Upper lobe of left lung (tissue), 6 donors: ENCODE results near the gene NR2F1-AS1. TPM values are rescaled to one million over a fixed set of nuclear protein-coding genes. Genes with fewer than 3 reads are reported as not detected.
"Not testable (repeated sequence)": the region's sequence is repeated elsewhere in the genome, so short reads cannot be mapped to it uniquely, and the experiment has no call there.

Experiments
- ATAC-seq, 2 donors: fragments of 200-7000 bp; cut with Tn5 transposase; one replicate each; pipeline ENCODE4 v1.9.1; 2022; ENCODE audit warnings: mild to moderate bottlenecking in 2 of 2, moderate library complexity in 2 of 2; ENCODE audit not compliant: low FRiP score in 2 of 2
- DNase-seq, 2 donors: peaks; one replicate each; pipeline ENCODE4 v3.0.0-alpha.2; 2019 to 2020
- H3K27ac ChIP-seq, 4 donors: fragments of 200-600 bp; sonication (generic); one replicate each; pipeline ENCODE4 v1.5.1; 2016 to 2019
- H3K27me3 ChIP-seq, 4 donors: fragments of 200-600 bp; sonication (generic); one replicate each; pipeline ENCODE4 v1.5.1; 2017 to 2019
- H3K36me3 ChIP-seq, 4 donors: fragments of 200-600 bp; sonication (generic); one replicate each; pipeline ENCODE4 v1.5.1; 2016 to 2019
- H3K4me1 ChIP-seq, 4 donors: fragments of 200-600 bp; sonication (generic); one replicate each; pipeline ENCODE4 v1.5.1; 2018 to 2019
- H3K4me3 ChIP-seq, 4 donors: fragments of 200-600 bp; sonication (generic); one replicate each; pipeline ENCODE4 v1.5.1; 2017 to 2019; ENCODE audit warnings: mild to moderate bottlenecking in 2 of 4, moderate library complexity in 1 of 4
- H3K9me3 ChIP-seq, 4 donors: fragments of 200-600 bp; sonication (generic); one replicate each; pipeline ENCODE4 v1.5.1; 2018 to 2019
- CTCF ChIP-seq, 6 experiments: fragments of 450-650 bp in 4 of 6; fragments of 200-600 bp in 2 of 6; sonication (generic) in 2 of 6; IDR thresholded peaks; one replicate each; pipeline ENCODE4 v1.5.1; 2016 to 2019; ENCODE audit warnings: antibody characterized with exemption in 6 of 6
- EP300 ChIP-seq, 4 donors: sonication (generic); formaldehyde crosslinking; IDR thresholded peaks; one replicate each; pipeline ENCODE4 v1.5.1; 2017; ENCODE audit warnings: antibody characterized with exemption in 4 of 4, control low read depth in 2 of 4
- POLR2A ChIP-seq, 4 donors: fragments of 450-650 bp; IDR thresholded peaks; one replicate each; pipeline ENCODE4 v1.5.1; 2016 to 2017; ENCODE audit warnings: antibody characterized with exemption in 4 of 4, mild to moderate bottlenecking in 2 of 4
- POLR2AphosphoS5 ChIP-seq, 2 donors: sonication (generic); formaldehyde crosslinking; IDR thresholded peaks; one replicate each; pipeline ENCODE4 v1.5.1; 2017; ENCODE audit warnings: antibody characterized with exemption in 2 of 2
- WGBS, 2 donors: methylation state at CpG; one replicate each; pipeline ENCODE4 v1.1.5; 2017 to 2018; 5-methylcytosine and 5-hydroxymethylcytosine counted together
- total RNA-seq, 6 donors: library from RNA; depleted of rRNA in 4 of 6; stranded (reverse); fragments of >200 nt in 4 of 6; gene quantifications; one replicate each; pipeline versions ENCODE4 v1.1.0 to v1.2.1, GENCODE V29; 2016 to 2021
- donor health status: DM: no; HTN: no; CAD: no; lungs with moderate emphysema.
- donor health status: DM: no; HTN: yes; CAD: no; lungs with severe emphysema.

NR2F1-AS1 gene
- total RNA-seq, 6 donors from 2014 or later = 4.4 to 19.9 (median 11.4) TPM

- H3K9me3 ChIP-seq = peaks cover 0 to 6% (median 4%) of the 10 kb centered on the region in 4 donors
- no peak for DNase-seq
- TF ChIP-seq CTCF (IDR thresholded peaks at IDR 0.05) (no peak), POLR2AphosphoS5 (IDR thresholded peaks at IDR 0.05) (no peak), EP300 (IDR thresholded peaks at IDR 0.05) (no peak), POLR2A (IDR thresholded peaks at IDR 0.05) (no peak)
- H3K36me3 ChIP-seq = no peaks in the 10 kb centered on the region
- no peak overlapping the region for H3K27ac ChIP-seq
- H3K4me1 ChIP-seq = no peaks in the 10 kb centered on the region
- no peak for ATAC-seq
- no peaks in the 10 kb centered on the region for H3K27me3 ChIP-seq
- no peak overlapping the region for H3K4me3 ChIP-seq
These were observed 63.2 kb downstream of the NR2F1-AS1 start for GRCh38 chr5:93517828-93518227.

GRCh38 chr5:93513298-93513697 lies 67.7 kb downstream of the NR2F1-AS1 start:
- Histone ChIP-seq H3K27ac (no peak overlapping the region), H3K4me1 (no peaks in the 10 kb centered on the region), H3K36me3 (no peaks in the 10 kb centered on the region), H3K27me3 (no peaks in the 10 kb centered on the region), H3K9me3 (no peaks in the 10 kb centered on the region), H3K4me3 (no peak overlapping the region)
- DNase-seq (no peak), ATAC-seq (no peak)
- no peak for TF ChIP-seq CTCF (IDR thresholded peaks at IDR 0.05)
- TF ChIP-seq EP300 (IDR thresholded peaks at IDR 0.05) = no peak
- TF ChIP-seq POLR2AphosphoS5 (IDR thresholded peaks at IDR 0.05) = no peak
- WGBS, 2 donors = 94 to 100% methylated on average over 1 of the region's 1 CpG

GRCh38 chr5:93512799-93513198 lies 68.2 kb downstream of the NR2F1-AS1 start:
- DNase-seq = no peak
- Histone ChIP-seq H3K27me3 (no peaks in the 10 kb centered on the region), H3K9me3 (no peaks in the 10 kb centered on the region), H3K36me3 (no peaks in the 10 kb centered on the region), H3K4me3 (no peak overlapping the region), H3K27ac (no peak overlapping the region), H3K4me1 (no peaks in the 10 kb centered on the region)
- ATAC-seq = no peak
- WGBS, 2 donors = 65 to 75% methylated on average over 3 of the region's 3 CpGs
- no peak for TF ChIP-seq POLR2A (IDR thresholded peaks at IDR 0.05)
- no peak for TF ChIP-seq EP300 (IDR thresholded peaks at IDR 0.05)
- no peak for TF ChIP-seq CTCF (IDR thresholded peaks at IDR 0.05)

- WGBS, 2 donors = 91 to 94% methylated on average over 2 of the region's 2 CpGs
- H3K36me3 ChIP-seq = no peaks in the 10 kb centered on the region
- TF ChIP-seq EP300 (IDR thresholded peaks at IDR 0.05) (no peak), POLR2AphosphoS5 (IDR thresholded peaks at IDR 0.05) (no peak), CTCF (IDR thresholded peaks at IDR 0.05) (no peak), POLR2A (IDR thresholded peaks at IDR 0.05) (no peak)
- H3K4me1 ChIP-seq = no peaks in the 10 kb centered on the region
- no peak overlapping the region for H3K27ac ChIP-seq
- H3K9me3 ChIP-seq = no peaks in the 10 kb centered on the region
- H3K27me3 ChIP-seq = no peaks in the 10 kb centered on the region
- ATAC-seq (no peak), DNase-seq (no peak)
- H3K4me3 ChIP-seq = no peak overlapping the region
These were observed 69.6 kb downstream of the NR2F1-AS1 start for GRCh38 chr5:93511445-93511844.

- Histone ChIP-seq H3K9me3 (no peaks in the 10 kb centered on the region), H3K27ac (no peak overlapping the region), H3K36me3 (no peaks in the 10 kb centered on the region), H3K27me3 (no peaks in the 10 kb centered on the region), H3K4me3 (no peak overlapping the region), H3K4me1 (no peaks in the 10 kb centered on the region)
- ATAC-seq (no peak), DNase-seq (no peak)
- TF ChIP-seq POLR2A (IDR thresholded peaks at IDR 0.05) = no peak
- no peak for TF ChIP-seq EP300 (IDR thresholded peaks at IDR 0.05)
- TF ChIP-seq POLR2AphosphoS5 (IDR thresholded peaks at IDR 0.05) = no peak
- TF ChIP-seq CTCF (IDR thresholded peaks at IDR 0.05) = no peak
- WGBS, 2 donors = 53 to 68% methylated on average over 2 of the region's 2 CpGs
These were observed 70.2 kb downstream of the NR2F1-AS1 start for GRCh38 chr5:93510626-93511380.

- H3K4me3 ChIP-seq = not testable (repeated sequence)
These were observed 75.5 kb downstream of the NR2F1-AS1 start for GRCh38 chr5:93505553-93505952.

More at GRCh38 chr5:93505553-93505952, 75.5 kb downstream of the NR2F1-AS1 start:
- H3K27ac ChIP-seq, H3K4me1 ChIP-seq, H3K9me3 ChIP-seq, H3K27me3 ChIP-seq, DNase-seq, ATAC-seq, H3K36me3 ChIP-seq: not testable (repeated sequence)
- WGBS, 2 donors = 88 to 90% methylated on average over 2 to 3 of the region's 3 CpGs
